Stimulated activated naive CD4-positive, alpha-beta T cell (primary cell): ENCODE measurements around the gene UTF1.

Experiments used
- DNase-seq, 6 experiments: peaks; one replicate each; lab custom pipeline; 2025; lab: John Stamatoyannopoulos, UW

The UTF1 gene

GRCh38 chr10:133247681-133248333 lies 17.8 kb downstream of the UTF1 start:
- no peak for DNase-seq

- no peak for DNase-seq
Observed at GRCh38 chr10:133248334-133248715, 18.3 kb downstream of the UTF1 start.

GRCh38 chr10:133249094-133249780 lies 19.2 kb downstream of the UTF1 start:
- no peak for DNase-seq

GRCh38 chr10:133249975-133250754 lies 20.1 kb downstream of the UTF1 start:
- no peak for DNase-seq

- DNase-seq, result no peak
Observed at GRCh38 chr10:133251388-133252222, 21.6 kb downstream of the UTF1 start.

GRCh38 chr10:133252223-133252552 lies 22.2 kb downstream of the UTF1 start:
- no peak for DNase-seq

GRCh38 chr10:133253361-133253955 lies 23.4 kb downstream of the UTF1 start:
- no peak for DNase-seq

- no peak for DNase-seq
Observed at GRCh38 chr10:133254421-133255120, 24.6 kb downstream of the UTF1 start.

GRCh38 chr10:133255323-133255722 lies 25.3 kb downstream of the UTF1 start:
- DNase-seq, result no peak

GRCh38 chr10:133257489-133258065 lies 27.6 kb downstream of the UTF1 start:
- DNase-seq, result peak in 3 of 6 experiments; percentile 20 to 44 (median 40)

- peak in 5 of 6 experiments; percentile 16 to 46 (median 33) for DNase-seq
Observed at GRCh38 chr10:133258066-133258817, 28.2 kb downstream of the UTF1 start.

- DNase-seq, result peak; percentile 61 to 74 (median 68)
Observed at GRCh38 chr10:133258818-133259601, 29.0 kb downstream of the UTF1 start.

- no peak for DNase-seq
Observed at GRCh38 chr10:133259602-133259989, 29.6 kb downstream of the UTF1 start.

GRCh38 chr10:133260895-133261725 lies 31.1 kb downstream of the UTF1 start:
- DNase-seq, result peak; percentile 30 to 65 (median 61)

- DNase-seq, result peak; percentile 71 to 84 (median 83)
Observed at GRCh38 chr10:133261726-133262325, 31.8 kb downstream of the UTF1 start.

- DNase-seq, result no peak
Observed at GRCh38 chr10:133262696-133263095, 32.7 kb downstream of the UTF1 start.

- no peak for DNase-seq
Observed at GRCh38 chr10:133263674-133264073, 33.7 kb downstream of the UTF1 start.

GRCh38 chr10:133264461-133264860 lies 34.4 kb downstream of the UTF1 start:
- peak; percentile 15 to 59 (median 32) for DNase-seq
